GM21723 (cell line): Measurements from ENCODE around the gene FRMD5.
"Not testable (repeated sequence)": the region's sequence is repeated elsewhere in the genome, so short reads cannot be mapped to it uniquely, and the experiment has no call there.

Experiments used
- ATAC-seq: cut with Tn5 transposase; IDR thresholded peaks from one replicate; pipeline ENCODE4 v1.9.1; 2021; ENCODE audit warnings: mild to moderate bottlenecking, moderate library complexity; ENCODE audit not compliant: unreplicated experiment

FRMD5 gene

GRCh38 chr15:44034933-44035624, 160.0 kb downstream of the FRMD5 start:
- ATAC-seq, result no peak

- no peak for ATAC-seq
These were observed 160.7 kb downstream of the FRMD5 start for GRCh38 chr15:44034334-44034733.

- ATAC-seq, result no peak
These were observed 161.2 kb downstream of the FRMD5 start for GRCh38 chr15:44033894-44034293.

GRCh38 chr15:44032820-44033219, 162.3 kb downstream of the FRMD5 start:
- not testable (repeated sequence) for ATAC-seq

GRCh38 chr15:44029940-44030568, 165.0 kb downstream of the FRMD5 start:
- ATAC-seq, result no peak

GRCh38 chr15:44029003-44029402, 166.1 kb downstream of the FRMD5 start:
- no peak for ATAC-seq

GRCh38 chr15:44028349-44028748, 166.7 kb downstream of the FRMD5 start:
- no peak for ATAC-seq

GRCh38 chr15:44024155-44024554, 170.9 kb downstream of the FRMD5 start:
- no peak for ATAC-seq

- no peak for ATAC-seq
These were observed 171.9 kb downstream of the FRMD5 start for GRCh38 chr15:44023176-44023575.

- no peak for ATAC-seq
These were observed 176.9 kb downstream of the FRMD5 start for GRCh38 chr15:44018151-44018550.

- no peak for ATAC-seq
These were observed 179.3 kb downstream of the FRMD5 start for GRCh38 chr15:44015545-44016305.

GRCh38 chr15:44011238-44011854, 183.7 kb downstream of the FRMD5 start:
- no peak for ATAC-seq

GRCh38 chr15:44010089-44010488, 185.0 kb downstream of the FRMD5 start:
- no peak for ATAC-seq

GRCh38 chr15:44009038-44009437, 186.0 kb downstream of the FRMD5 start:
- no peak for ATAC-seq

GRCh38 chr15:44000248-44000647, 194.8 kb downstream of the FRMD5 start:
- not testable (repeated sequence) for ATAC-seq

- no peak for ATAC-seq
These were observed 196.5 kb downstream of the FRMD5 start for GRCh38 chr15:43998607-43999006.

GRCh38 chr15:43991206-43991605, 203.9 kb downstream of the FRMD5 start:
- ATAC-seq, result no peak

GRCh38 chr15:43989938-43990337, 205.1 kb downstream of the FRMD5 start:
- no peak for ATAC-seq

- no peak for ATAC-seq
These were observed 206.2 kb downstream of the FRMD5 start for GRCh38 chr15:43988900-43989299.

GRCh38 chr15:43987924-43988323, 207.1 kb downstream of the FRMD5 start:
- ATAC-seq, result no peak

- ATAC-seq, result no peak
These were observed 208.9 kb downstream of the FRMD5 start for GRCh38 chr15:43985976-43986680.
